PC-3 (cell line): ENCODE data around the gene SLC35F5. TPM values are rescaled to one million over a fixed set of nuclear protein-coding genes. Genes with fewer than 3 reads are reported as not detected.

Experiments used
- ATAC-seq: fragments of 200-7000 bp; cut with Tn5 transposase; 2 replicates; pipeline ENCODE4 v1.9.1; 2020; ENCODE audit warnings: mild to moderate bottlenecking, moderate library complexity
- BruUV-seq: library from RNA; stranded (reverse); fragments of 400-500 nt; replicated peaks from 2 replicates; lab custom pipeline; 2021; lab: Mats Ljungman, UMichigan
- CTCF ChIA-PET: fragments of 300-600 bp; sonication (Branson Sonifier 250); formaldehyde crosslinking; loops from one replicate; lab custom pipeline; 2022; ENCODE audit warnings: antibody characterized with exemption; lab: Charles Lee
- POLR2A ChIA-PET: fragments of 300-600 bp; sonication (Branson Sonifier 250); formaldehyde crosslinking; loops from one replicate; lab custom pipeline; 2022; ENCODE audit warnings: antibody characterized with exemption; ENCODE audit not compliant: unreplicated experiment; lab: Charles Lee
- DNase-seq: peaks from one replicate; pipeline ENCODE4 v3.0.0-alpha.2; 2015
- H2AFZ ChIP-seq: fragments of 300-600 bp; sonication (generic); 2 replicates; pipeline ENCODE4 v1.6.0; 2016; ENCODE audit warnings: antibody characterized with exemption, low read length
- H3F3A ChIP-seq: fragments of 300-600 bp; sonication (generic); one replicate; pipeline ENCODE4 v1.6.0; 2017; ENCODE audit warnings: antibody characterized with exemption, low read length, control low read depth, mild to moderate bottlenecking; ENCODE audit not compliant: unreplicated experiment
- H3K27ac ChIP-seq: fragments of 300-600 bp; sonication (generic); 2 replicates; pipeline ENCODE4 v1.5.1; 2016; ENCODE audit warnings: mild to moderate bottlenecking, low read length
- H3K27me3 ChIP-seq: fragments of 300-600 bp; sonication (generic); 2 replicates; pipeline ENCODE4 v1.6.1; 2016; ENCODE audit warnings: low read length, mixed read lengths
- H3K36me3 ChIP-seq: fragments of 300-600 bp; sonication (generic); 2 replicates; pipeline ENCODE4 v1.6.1; 2016; ENCODE audit warnings: low read depth, mixed run types, low read length, mixed read lengths
- H3K4me1 ChIP-seq: fragments of 300-600 bp; sonication (generic); 2 replicates; pipeline ENCODE4 v1.5.1; 2016; ENCODE audit warnings: low read length; ENCODE audit not compliant: insufficient read depth
- H3K4me2 ChIP-seq: fragments of 300-600 bp; sonication (generic); 2 replicates; pipeline ENCODE4 v1.6.0; 2016; ENCODE audit warnings: low read length
- H3K4me3 ChIP-seq: fragments of 300-600 bp; sonication (generic); 2 replicates; pipeline ENCODE4 v1.5.1; 2016; ENCODE audit warnings: mild to moderate bottlenecking, low read length, mixed read lengths
- H3K79me2 ChIP-seq: fragments of 300-600 bp; sonication (generic); 2 replicates; pipeline ENCODE4 v1.6.1; 2017; ENCODE audit warnings: low read length, mixed read lengths
- H3K9ac ChIP-seq: fragments of 300-600 bp; sonication (generic); 2 replicates; pipeline ENCODE4 v1.6.0; 2016; ENCODE audit warnings: mild to moderate bottlenecking, low read length
- H3K9me2 ChIP-seq: fragments of 300-600 bp; sonication (generic); replicated peaks from 2 replicates; pipeline ENCODE4 v1.6.1; 2016; ENCODE audit warnings: mixed run types, low read length, mixed read lengths
- H3K9me3 ChIP-seq: fragments of 300-600 bp; sonication (generic); 2 replicates; pipeline ENCODE4 v1.6.1; 2016; ENCODE audit warnings: low read length, mixed read lengths
- H4K20me1 ChIP-seq: fragments of 300-600 bp; sonication (generic); 2 replicates; pipeline ENCODE4 v1.6.1; 2016; ENCODE audit warnings: low read length, mixed read lengths
- CTCF ChIP-seq: fragments of 300-600 bp; sonication (generic); conservative IDR thresholded peaks from 2 replicates; pipeline ENCODE4 v1.5.1; 2017; ENCODE audit warnings: antibody characterized with exemption, low read depth, mild to moderate bottlenecking, low read length
- EZH2 ChIP-seq: fragments of 300-600 bp; sonication (generic); IDR thresholded peaks from one replicate; pipeline ENCODE4 v1.6.1; 2017; ENCODE audit warnings: antibody characterized with exemption, mild to moderate bottlenecking, low read length; ENCODE audit not compliant: unreplicated experiment
- EZH2phosphoT487 ChIP-seq: fragments of 300-600 bp; sonication (generic); IDR thresholded peaks from 2 replicates; pipeline ENCODE4 v1.6.1; 2018; ENCODE audit warnings: mild to moderate bottlenecking, antibody characterized with exemption, low read length, borderline replicate concordance
- intact Hi-C: fragments of 100-400 bp; cut with micrococcal nuclease; formaldehyde crosslinking; loops from 2 replicates; pipeline ENCODE4 v1.9.0; 2023
- total RNA-seq: library from RNA; depleted of rRNA; stranded (reverse); fragments of >200 nt; gene quantifications from 2 replicates; pipeline ENCODE4 v1.2.3, GENCODE V29; 2014

Gene SLC35F5
- total RNA-seq, 1 experiment from 2014 or later = 55.3 TPM

- Histone ChIP-seq H3K4me1 (no peaks in the 10 kb centered on the region), H3K9ac (no peak overlapping the region), H3K4me3 (no peak overlapping the region), H3K27me3 (no peaks in the 10 kb centered on the region), H3K36me3 (no peaks in the 10 kb centered on the region), H2AFZ (no peak overlapping the region; the same call in 1 of the 2 replicates), H3K9me2 (no peaks in the 10 kb centered on the region), H3F3A (no peaks in the 10 kb centered on the region), H3K4me2 (no peak overlapping the region), H4K20me1 (no peaks in the 10 kb centered on the region), H3K9me3 (no peaks in the 10 kb centered on the region), H3K79me2 (no peaks in the 10 kb centered on the region), H3K27ac (no peak overlapping the region)
- ChIA-PET POLR2A (no interaction called here), CTCF (no interaction called here)
- TF ChIP-seq EZH2phosphoT487 = no peak
- no peak for TF ChIP-seq EZH2
- TF ChIP-seq CTCF = no peak
- intact Hi-C loops = no loop called here
- BruUV-seq = no TSS peak
- ATAC-seq = no peak
- no peak for DNase-seq
Observed at GRCh38 chr2:113770929-113771328, 14.5 kb upstream of the SLC35F5 start.

DNA sequence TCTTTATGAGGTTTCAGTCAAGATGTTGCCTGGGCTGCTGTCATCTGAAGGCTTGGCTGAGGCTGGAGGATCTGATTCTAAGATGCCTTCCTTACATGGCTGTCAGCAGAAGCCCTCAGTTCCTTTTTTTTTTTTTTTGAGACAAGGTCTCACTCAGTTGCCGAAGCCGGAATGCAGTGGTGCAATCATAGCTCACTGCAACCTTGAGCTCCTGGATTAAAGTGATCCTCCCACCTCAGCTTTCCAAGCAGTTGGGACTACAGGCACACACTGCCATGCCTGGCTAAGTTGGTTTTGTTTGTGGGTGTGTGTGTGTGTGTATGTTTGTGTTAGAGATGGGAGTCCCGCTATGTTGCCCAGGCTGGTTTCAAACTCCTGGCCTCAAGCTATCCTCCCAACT lies 13.1 kb upstream of the SLC35F5 start:
- H2AFZ ChIP-seq = no peak overlapping the region
- H3K4me1 ChIP-seq = no peaks in the 10 kb centered on the region
- no peak overlapping the region for H3K9ac ChIP-seq
- H3K27me3 ChIP-seq = no peaks in the 10 kb centered on the region
- TF ChIP-seq CTCF = no peak
- TF ChIP-seq EZH2 = no peak
- no peak for TF ChIP-seq EZH2phosphoT487
- DNase-seq (no peak), ATAC-seq (no peak)
- ChIA-PET POLR2A (no interaction called here), CTCF (no interaction called here)
- H3K27ac ChIP-seq = no peak overlapping the region
- no TSS peak for BruUV-seq
- intact Hi-C loops = no loop called here
- H4K20me1 ChIP-seq = no peaks in the 10 kb centered on the region
- H3K79me2 ChIP-seq = no peaks in the 10 kb centered on the region
- H3F3A ChIP-seq = no peaks in the 10 kb centered on the region
- H3K36me3 ChIP-seq = no peaks in the 10 kb centered on the region
- no peaks in the 10 kb centered on the region for H3K9me3 ChIP-seq
- H3K4me3 ChIP-seq = no peak overlapping the region
- no peaks in the 10 kb centered on the region for H3K9me2 ChIP-seq
- H3K4me2 ChIP-seq = no peak overlapping the region

GRCh38 chr2:113768770-113769169 lies 12.3 kb upstream of the SLC35F5 start:
- no peak overlapping the region for H3K9ac ChIP-seq
- H3F3A ChIP-seq = no peaks in the 10 kb centered on the region
- H3K4me3 ChIP-seq = no peak overlapping the region
- no peak for ATAC-seq
- no peaks in the 10 kb centered on the region for H3K9me3 ChIP-seq
- no peak for DNase-seq
- BruUV-seq = no TSS peak
- no peaks in the 10 kb centered on the region for H3K4me1 ChIP-seq
- CTCF ChIA-PET = no interaction called here
- H4K20me1 ChIP-seq = no peaks in the 10 kb centered on the region
- no peaks in the 10 kb centered on the region for H3K36me3 ChIP-seq
- POLR2A ChIA-PET = no interaction called here
- no peak overlapping the region for H3K27ac ChIP-seq
- H2AFZ ChIP-seq = no peak overlapping the region
- no peaks in the 10 kb centered on the region for H3K27me3 ChIP-seq
- intact Hi-C loops = no loop called here
- no peak overlapping the region for H3K4me2 ChIP-seq
- H3K9me2 ChIP-seq = no peaks in the 10 kb centered on the region
- no peaks in the 10 kb centered on the region for H3K79me2 ChIP-seq
- TF ChIP-seq CTCF = no peak
